NCI-H345 treated with DMSO at 0.1 percent for 48 hours (cell line): ENCODE data around the gene KCTD14.
"Not testable (repeated sequence)": the region's sequence is repeated elsewhere in the genome, so short reads cannot be mapped to it uniquely, and the experiment has no call there.

Experiments used
- DNase-seq: peaks from one replicate; lab custom pipeline; 2025; ENCODE audit not compliant: unreplicated experiment; lab: John Stamatoyannopoulos, UW

The KCTD14 gene

GRCh38 chr11:78022397-78023396 lies at the start of gene KCTD14:
KCTD14 (minus strand) TSS chr11:78023276; CDS start chr11:78023249, 27 bp downstream.
- peak; percentile 51 for DNase-seq

- DNase-seq = no peak
These were observed 49.4 kb upstream of the KCTD14 start for GRCh38 chr11:78072455-78072854.

- no peak for DNase-seq
These were observed 48.6 kb upstream of the KCTD14 start for GRCh38 chr11:78071717-78072116.

- no peak for DNase-seq
These were observed 47.5 kb upstream of the KCTD14 start for GRCh38 chr11:78070621-78071020.

- DNase-seq = peak; percentile 34
These were observed 46.4 kb upstream of the KCTD14 start for GRCh38 chr11:78069465-78069864.

GRCh38 chr11:78067704-78068103 lies 44.6 kb upstream of the KCTD14 start:
- no peak for DNase-seq

GRCh38 chr11:78066471-78066870 lies 43.4 kb upstream of the KCTD14 start:
- no peak for DNase-seq

- DNase-seq = no peak
These were observed 42.1 kb upstream of the KCTD14 start for GRCh38 chr11:78065203-78065602.

GRCh38 chr11:78063440-78064181 lies 40.5 kb upstream of the KCTD14 start, which contains the start of gene THRSP:
THRSP (plus strand) TSS chr11:78063861; CDS start chr11:78063882, 21 bp downstream.
- no peak for DNase-seq

- DNase-seq = no peak
These were observed 39.6 kb upstream of the KCTD14 start for GRCh38 chr11:78062671-78063070.

GRCh38 chr11:78061921-78062311 lies 38.8 kb upstream of the KCTD14 start:
- no peak for DNase-seq

- DNase-seq = no peak
These were observed 38.2 kb upstream of the KCTD14 start for GRCh38 chr11:78061088-78061920.

- DNase-seq = no peak
These were observed 37.5 kb upstream of the KCTD14 start for GRCh38 chr11:78060533-78060932.

- not testable (repeated sequence) for DNase-seq
These were observed 36.8 kb upstream of the KCTD14 start for GRCh38 chr11:78059749-78060328.

GRCh38 chr11:78057462-78058055 lies 34.5 kb upstream of the KCTD14 start:
- DNase-seq = no peak

- DNase-seq = no peak
These were observed 33.0 kb upstream of the KCTD14 start for GRCh38 chr11:78056093-78056492.

GRCh38 chr11:78054971-78055370 lies 31.9 kb upstream of the KCTD14 start:
- no peak for DNase-seq

- no peak for DNase-seq
These were observed 28.1 kb upstream of the KCTD14 start for GRCh38 chr11:78050964-78051831.

GRCh38 chr11:78049348-78049747 lies 26.3 kb upstream of the KCTD14 start:
- DNase-seq = no peak
